OCI-LY1 (cell line): Measurements from ENCODE around the gene NETO2.

Experiments
- H2AFZ ChIP-seq: fragments of 200-600 bp; sonication (generic), shearing (Covaris generic); 2 replicates; pipeline ENCODE4 v1.6.0; 2014; ENCODE audit warnings: antibody characterized with exemption, mild to moderate bottlenecking, low read length
- H3F3A ChIP-seq: fragments of 200-600 bp; sonication (generic), shearing (Covaris generic); 2 replicates; pipeline ENCODE4 v1.6.0; 2014; ENCODE audit warnings: mild to moderate bottlenecking, antibody characterized with exemption, low read length, moderate library complexity; ENCODE audit not compliant: insufficient read depth
- H3K27ac ChIP-seq: fragments of 200-600 bp; sonication (generic); 2 replicates; pipeline ENCODE4 v1.5.1; 2014; ENCODE audit warnings: low read length, mixed run types, mild to moderate bottlenecking, low read depth; ENCODE audit not compliant: poor library complexity, severe bottlenecking
- H3K27me3 ChIP-seq: fragments of 200-600 bp; sonication (generic); 2 replicates; pipeline ENCODE4 v1.6.0; 2014; ENCODE audit warnings: antibody characterized with exemption, mild to moderate bottlenecking, low read length, moderate library complexity; ENCODE audit not compliant: insufficient read depth
- H3K36me3 ChIP-seq: fragments of 200-600 bp; sonication (generic); 2 replicates; pipeline ENCODE4 v1.6.1; 2014; ENCODE audit warnings: mild to moderate bottlenecking, antibody characterized with exemption, low read length, moderate library complexity, mixed read lengths; ENCODE audit not compliant: insufficient read depth
- H3K4me1 ChIP-seq: fragments of 200-600 bp; sonication (generic); 2 replicates; pipeline ENCODE4 v1.5.1; 2014; ENCODE audit warnings: mild to moderate bottlenecking, low read length, moderate library complexity; ENCODE audit not compliant: insufficient read depth, severe bottlenecking
- H3K4me2 ChIP-seq: fragments of 200-600 bp; sonication (generic), shearing (Covaris generic); 2 replicates; pipeline ENCODE4 v1.6.1; 2014; ENCODE audit warnings: low read length
- H3K4me3 ChIP-seq: fragments of 200-600 bp; sonication (generic); 2 replicates; pipeline ENCODE4 v1.5.1; 2014; ENCODE audit warnings: low read length, low read depth, mild to moderate bottlenecking, mixed read lengths; ENCODE audit not compliant: poor library complexity, severe bottlenecking
- H3K79me2 ChIP-seq: fragments of 200-600 bp; shearing (Covaris generic); 2 replicates; pipeline ENCODE4 v1.6.1; 2016; ENCODE audit warnings: mixed run types, low read length, mixed read lengths; ENCODE audit not compliant: insufficient read depth
- H3K9ac ChIP-seq: fragments of 200-600 bp; sonication (generic), shearing (Covaris generic); 2 replicates; pipeline ENCODE4 v1.6.1; 2014; ENCODE audit warnings: mild to moderate bottlenecking, low read length, mixed read lengths
- H3K9me2 ChIP-seq: fragments of 200-600 bp; sonication (generic), shearing (Covaris generic); 2 replicates; pipeline ENCODE4 v1.6.1; 2014; ENCODE audit warnings: low read depth, mild to moderate bottlenecking, low read length, mixed read lengths
- H3K9me3 ChIP-seq: fragments of 200-600 bp; shearing (Covaris generic); 2 replicates; pipeline ENCODE4 v1.6.1; 2014; ENCODE audit warnings: low read length, mixed read lengths
- H4K20me1 ChIP-seq: fragments of 200-600 bp; sonication (generic), shearing (Covaris generic); 2 replicates; pipeline ENCODE4 v1.6.0; 2016; ENCODE audit warnings: mild to moderate bottlenecking, low read length; ENCODE audit not compliant: insufficient read depth
- EZH2 ChIP-seq: fragments of 200-600 bp; sonication (generic), shearing (Covaris generic); IDR thresholded peaks from 2 replicates; pipeline ENCODE4 v1.8.0; 2017; ENCODE audit warnings: borderline replicate concordance, mixed run types, mild to moderate bottlenecking, antibody characterized with exemption, low read length, moderate library complexity, mixed read lengths
- TF ChIP-seq, protein P1 (sequence below): fragments of 200-600 bp; sonication (generic), shearing (Covaris generic); IDR thresholded peaks from 2 replicates; pipeline ENCODE4 v1.5.1; 2017; ENCODE audit warnings: mild to moderate bottlenecking, antibody characterized with exemption, low read length, moderate library complexity, mixed read lengths

NETO2 gene

DNA sequence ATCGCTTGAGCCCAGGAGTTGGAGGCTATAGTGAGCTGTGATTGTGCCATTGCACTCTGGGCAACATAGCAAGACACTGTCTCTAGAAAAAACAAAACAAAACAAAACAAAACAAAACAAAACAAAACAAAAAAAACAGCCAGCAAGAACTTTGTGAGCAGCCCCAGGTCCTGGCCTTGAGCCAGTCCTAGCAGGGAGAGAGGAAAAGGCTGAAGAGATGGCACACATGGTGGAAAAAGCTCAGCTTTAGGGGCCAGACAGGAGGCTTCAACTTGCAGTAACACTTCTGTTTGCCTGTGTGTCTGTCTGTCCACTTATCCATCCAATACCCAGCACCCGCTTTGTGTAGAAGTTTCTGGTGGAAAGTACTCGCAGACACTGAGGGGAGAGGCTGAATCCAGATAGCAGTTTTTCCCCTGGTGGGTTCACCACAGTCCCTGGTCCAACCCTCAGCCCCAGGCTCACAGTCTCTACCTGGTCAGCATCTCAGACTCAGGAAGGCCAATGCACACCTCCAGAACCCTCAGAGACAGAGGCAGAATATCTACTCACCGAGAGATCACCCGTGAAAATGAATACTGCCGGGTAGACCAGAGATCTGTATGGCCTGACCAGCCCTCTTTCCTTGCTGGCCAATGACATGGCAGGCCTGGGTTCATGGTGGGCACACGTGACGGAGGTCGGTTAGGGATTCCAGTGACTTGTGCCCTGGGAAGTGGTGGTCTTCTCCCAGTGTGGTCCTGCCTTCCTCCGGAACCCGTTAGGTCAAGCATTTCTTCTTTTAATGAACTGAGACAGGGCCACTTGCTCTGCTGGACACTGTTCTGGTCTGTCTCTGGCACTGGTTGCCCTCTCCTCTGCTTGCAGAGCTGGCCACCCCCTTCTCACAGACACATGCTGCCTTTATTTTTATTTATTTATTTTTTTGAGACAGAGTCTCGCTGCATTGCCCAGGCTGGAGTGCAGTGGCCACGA lies 90.8 kb downstream of the NETO2 start:
- Histone ChIP-seq H3K27me3 (peaks cover 23% of the 10 kb centered on the region; the same call in 1 of the 2 replicates), H4K20me1 (no peaks in the 10 kb centered on the region), H3K4me3 (no peak overlapping the region), H2AFZ (no peak overlapping the region), H3K4me1 (no peaks in the 10 kb centered on the region), H3K9ac (no peak overlapping the region), H3K27ac (no peak overlapping the region), H3K36me3 (no peaks in the 10 kb centered on the region), H3K4me2 (no peak overlapping the region), H3K9me3 (no peaks in the 10 kb centered on the region), H3K79me2 (no peaks in the 10 kb centered on the region), H3K9me2 (no peaks in the 10 kb centered on the region), H3F3A (no peaks in the 10 kb centered on the region)
- no peak for TF ChIP-seq EZH2
- TF ChIP-seq, protein P1, sequence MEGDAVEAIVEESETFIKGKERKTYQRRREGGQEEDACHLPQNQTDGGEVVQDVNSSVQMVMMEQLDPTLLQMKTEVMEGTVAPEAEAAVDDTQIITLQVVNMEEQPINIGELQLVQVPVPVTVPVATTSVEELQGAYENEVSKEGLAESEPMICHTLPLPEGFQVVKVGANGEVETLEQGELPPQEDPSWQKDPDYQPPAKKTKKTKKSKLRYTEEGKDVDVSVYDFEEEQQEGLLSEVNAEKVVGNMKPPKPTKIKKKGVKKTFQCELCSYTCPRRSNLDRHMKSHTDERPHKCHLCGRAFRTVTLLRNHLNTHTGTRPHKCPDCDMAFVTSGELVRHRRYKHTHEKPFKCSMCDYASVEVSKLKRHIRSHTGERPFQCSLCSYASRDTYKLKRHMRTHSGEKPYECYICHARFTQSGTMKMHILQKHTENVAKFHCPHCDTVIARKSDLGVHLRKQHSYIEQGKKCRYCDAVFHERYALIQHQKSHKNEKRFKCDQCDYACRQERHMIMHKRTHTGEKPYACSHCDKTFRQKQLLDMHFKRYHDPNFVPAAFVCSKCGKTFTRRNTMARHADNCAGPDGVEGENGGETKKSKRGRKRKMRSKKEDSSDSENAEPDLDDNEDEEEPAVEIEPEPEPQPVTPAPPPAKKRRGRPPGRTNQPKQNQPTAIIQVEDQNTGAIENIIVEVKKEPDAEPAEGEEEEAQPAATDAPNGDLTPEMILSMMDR, result no peak

DNA sequence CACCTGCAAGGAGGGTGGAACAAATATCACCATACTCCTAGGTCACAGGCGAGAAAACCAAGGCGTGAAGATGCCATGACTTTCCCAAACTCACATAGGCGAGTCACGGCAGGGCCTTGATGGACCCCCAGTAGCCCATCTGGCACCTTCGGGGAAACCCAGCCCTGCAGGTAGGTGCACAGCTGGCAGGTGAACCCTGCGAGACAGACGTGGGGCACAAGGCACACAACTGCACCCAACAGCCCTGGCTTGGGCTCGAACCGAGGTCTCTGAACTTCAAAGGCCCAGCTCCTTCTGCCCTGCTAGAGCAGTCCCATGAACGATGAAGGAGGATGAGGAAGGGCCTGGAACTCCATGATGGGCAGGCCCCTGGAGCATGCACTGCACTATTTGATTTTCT lies 92.7 kb downstream of the NETO2 start:
- Histone ChIP-seq H3K4me2 (no peak overlapping the region), H3K36me3 (no peaks in the 10 kb centered on the region), H3K9ac (no peak overlapping the region), H3K9me2 (no peaks in the 10 kb centered on the region), H3K27me3 (peaks cover 16% of the 10 kb centered on the region; the same call in 1 of the 2 replicates), H3F3A (no peaks in the 10 kb centered on the region), H3K4me3 (no peak overlapping the region), H3K4me1 (no peaks in the 10 kb centered on the region), H3K9me3 (no peaks in the 10 kb centered on the region), H3K79me2 (no peaks in the 10 kb centered on the region), H4K20me1 (no peaks in the 10 kb centered on the region), H2AFZ (no peak overlapping the region), H3K27ac (no peak overlapping the region)
- TF ChIP-seq, protein P1, result no peak
- no peak for TF ChIP-seq EZH2

DNA sequence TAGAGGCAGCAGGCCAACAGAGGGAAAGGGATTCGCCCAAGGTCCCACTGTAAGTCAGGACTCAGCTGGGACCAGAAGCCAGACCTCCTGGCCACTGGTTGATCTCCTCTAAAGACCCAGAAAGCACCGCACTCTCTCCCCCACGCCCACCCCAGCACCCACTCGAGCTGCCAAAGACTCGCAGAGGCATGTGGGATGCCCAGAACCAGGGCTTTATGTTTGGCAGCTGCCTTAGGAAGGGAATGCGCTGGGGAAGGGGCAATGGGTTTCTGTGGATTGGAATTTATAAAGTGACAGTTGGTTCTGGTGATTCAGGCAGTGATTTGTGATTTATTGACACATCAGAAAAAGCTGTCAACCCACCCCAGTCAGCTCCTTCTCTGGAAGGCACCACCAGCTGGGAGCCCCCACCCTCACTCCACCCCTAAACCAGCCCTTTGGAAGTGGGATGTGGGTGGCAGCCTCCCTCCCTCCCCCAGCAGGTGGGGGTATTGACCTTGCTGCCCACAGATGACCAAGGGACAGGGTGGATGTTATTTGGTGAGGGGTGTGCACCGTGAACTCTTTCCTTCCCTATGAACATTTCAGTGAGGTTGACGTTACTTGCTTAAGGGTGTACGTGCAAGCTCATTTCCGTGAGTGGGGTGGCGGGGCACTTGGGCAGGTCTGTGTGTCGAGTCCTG lies 93.7 kb downstream of the NETO2 start:
- Histone ChIP-seq H3K9me2 (no peaks in the 10 kb centered on the region), H3K9me3 (no peaks in the 10 kb centered on the region), H3K27me3 (peaks cover 15% of the 10 kb centered on the region; the same call in 1 of the 2 replicates), H3F3A (no peaks in the 10 kb centered on the region), H3K36me3 (no peaks in the 10 kb centered on the region), H3K4me1 (no peaks in the 10 kb centered on the region), H3K27ac (no peak overlapping the region), H3K9ac (no peak overlapping the region), H3K79me2 (no peaks in the 10 kb centered on the region), H2AFZ (no peak overlapping the region), H3K4me3 (no peak overlapping the region), H3K4me2 (no peak overlapping the region), H4K20me1 (no peaks in the 10 kb centered on the region)
- no peak for TF ChIP-seq EZH2
